B cell (primary cell): ENCODE measurements around the gene OASL. TPM values are rescaled to one million over a fixed set of nuclear protein-coding genes. Genes with fewer than 3 reads are reported as not detected.

Source experiments
- ATAC-seq: fragments of 200-7000 bp; cut with Tn5 transposase; one replicate; pipeline ENCODE4 v1.10.0; 2021; ENCODE audit warnings: low read depth, mild to moderate bottlenecking, moderate number of reproducible peaks, moderate library complexity
- CTCF ChIA-PET: fragments of 350-600 bp; sonication (Branson Sonifier 250); formaldehyde crosslinking; loops from one replicate; lab custom pipeline; 2021; ENCODE audit warnings: antibody characterized with exemption, inconsistent platforms; lab: Charles Lee
- POLR2A ChIA-PET: fragments of 350-600 bp; sonication (Branson Sonifier 250); formaldehyde crosslinking; loops from one replicate; lab custom pipeline; 2021; ENCODE audit warnings: antibody characterized with exemption; lab: Charles Lee
- DNase-seq: peaks from one replicate; pipeline ENCODE4 v3.0.0; 2013
- H2AFZ ChIP-seq: 2 replicates; pipeline ENCODE4 v1.6.1; 2012; ENCODE audit warnings: mild to moderate bottlenecking, low read depth, low read length; ENCODE audit not compliant: insufficient read depth, poor library complexity, severe bottlenecking
- H3K27ac ChIP-seq, 2 donors: 1 replicate in 1 of 2; 2 replicates in 1 of 2; pipeline ENCODE4 v1.5.1; 2012 to 2013; ENCODE audit warnings: low read length in 2 of 2, mild to moderate bottlenecking in 2 of 2, moderate library complexity in 1 of 2
- H3K27me3 ChIP-seq, 4 experiments: fragments of 200-600 bp in 1 of 4; sonication (generic) in 1 of 4; replicated peaks in 1 of 4; 1 replicate in 2 of 4; 2 replicates in 2 of 4; pipeline versions ENCODE4 v1.6.1 to v1.7.0; 2013 to 2016; ENCODE audit warnings: low read length in 3 of 4, mild to moderate bottlenecking in 2 of 4, mixed read lengths in 1 of 4, moderate library complexity in 1 of 4; ENCODE audit not compliant: insufficient read depth in 4 of 4, control insufficient read depth in 3 of 4; ENCODE audit errors: control extremely low read depth in 1 of 4
- H3K36me3 ChIP-seq, 2 experiments: replicated peaks in 1 of 2; 1 replicate in 1 of 2; 2 replicates in 1 of 2; pipeline versions ENCODE4 v1.6.1 to v1.7.1; 2013; ENCODE audit warnings: low read length in 1 of 2; ENCODE audit not compliant: insufficient read depth in 2 of 2, control insufficient read depth in 1 of 2; ENCODE audit errors: control extremely low read depth in 1 of 2, extremely low read depth in 1 of 2
- H3K4me1 ChIP-seq, 2 donors: fragments of 200-600 bp in 1 of 2; sonication (generic) in 1 of 2; 1 replicate in 1 of 2; 2 replicates in 1 of 2; pipeline versions ENCODE4 v1.5.1 to v1.6.1; 2013 to 2017; ENCODE audit warnings: low read length in 2 of 2; ENCODE audit not compliant: control insufficient read depth in 2 of 2, insufficient read depth in 2 of 2
- H3K4me2 ChIP-seq: replicated peaks from 2 replicates; pipeline ENCODE3; 2012; ENCODE audit warnings: mild to moderate bottlenecking, low read depth, low read length; ENCODE audit not compliant: poor library complexity, severe bottlenecking
- H3K4me3 ChIP-seq, 5 experiments: fragments of 200-600 bp in 1 of 5; sonication (generic) in 1 of 5; 1 replicate in 3 of 5; 2 replicates in 2 of 5; pipeline versions ENCODE4 v1.5.1 to v1.7.0; 2011 to 2016; ENCODE audit warnings: low read length in 4 of 5, mild to moderate bottlenecking in 4 of 5, low read depth in 2 of 5, control low read depth in 1 of 5, moderate library complexity in 1 of 5; ENCODE audit not compliant: insufficient read depth in 1 of 5; ENCODE audit errors: control extremely low read depth in 1 of 5, extremely low read depth in 1 of 5
- H3K79me2 ChIP-seq: fragments of 200-600 bp; sonication (generic); one replicate; pipeline ENCODE4 v1.6.0; 2016; ENCODE audit warnings: low read length; ENCODE audit not compliant: control insufficient read depth, insufficient read depth
- H3K9ac ChIP-seq: fragments of 200-600 bp; sonication (generic); 2 replicates; pipeline ENCODE4 v1.6.1; 2017; ENCODE audit warnings: mild to moderate bottlenecking, low read length, moderate library complexity
- H3K9me3 ChIP-seq, 3 donors: one replicate each; pipeline versions ENCODE4 v1.6.1 to v1.7.1; 2013; ENCODE audit warnings: low read length in 2 of 3; ENCODE audit not compliant: control insufficient read depth in 2 of 3, insufficient read depth in 1 of 3; ENCODE audit errors: control extremely low read depth in 1 of 3
- H4K20me1 ChIP-seq: 2 replicates; pipeline ENCODE4 v1.6.0; 2012; ENCODE audit warnings: mild to moderate bottlenecking, low read length; ENCODE audit not compliant: insufficient read depth, control insufficient read depth, poor library complexity, severe bottlenecking
- H3K27ac Mint-ChIP-seq: one replicate; pipeline ENCODE4 v1.8.0; 2021; ENCODE audit warnings: mixed read lengths
- H3K27me3 Mint-ChIP-seq: one replicate; pipeline ENCODE4 v1.8.0; 2021; ENCODE audit warnings: mixed read lengths
- H3K4me1 Mint-ChIP-seq: one replicate; pipeline ENCODE4 v1.8.0; 2021; ENCODE audit warnings: mixed read lengths
- H3K4me3 Mint-ChIP-seq: one replicate; pipeline ENCODE4 v1.8.0; 2021; ENCODE audit warnings: mixed read lengths
- H3K9me3 Mint-ChIP-seq: one replicate; pipeline ENCODE4 v1.8.0; 2022; ENCODE audit warnings: mixed read lengths; ENCODE audit not compliant: insufficient read depth
- CTCF ChIP-seq: fragments of 200-600 bp; IDR thresholded peaks from one replicate; pipeline ENCODE4 v1.8.0; 2022; ENCODE audit warnings: antibody characterized with exemption, mild to moderate bottlenecking
- EZH2 ChIP-seq: IDR thresholded peaks from 2 replicates; pipeline ENCODE4 v1.6.1; 2012; ENCODE audit warnings: borderline replicate concordance, low read depth, mild to moderate bottlenecking, moderate library complexity, low read length; ENCODE audit not compliant: insufficient read depth, poor library complexity, severe bottlenecking
- WGBS: methylation state at CpG from one replicate; pipeline ENCODE4 v1.1.5; 2013; ENCODE audit warnings: missing lambda C conversion rate; ENCODE audit not compliant: insufficient coverage; 5-methylcytosine and 5-hydroxymethylcytosine counted together
- intact Hi-C: fragments of 100-400 bp; cut with micrococcal nuclease; formaldehyde crosslinking; loops from one replicate; pipeline ENCODE4 v1.10.0; 2022
- polyA plus RNA-seq: library from polyadenylated mRNA; depleted of rRNA; stranded (reverse); fragments of >200 nt; gene quantifications from 2 replicates; pipeline ENCODE4 v1.2.3, GENCODE V29; 2012
- total RNA-seq, 2 donors: library from RNA; stranded (reverse); fragments of 120-200 nt in 1 of 2; gene quantifications; 1 replicate in 1 of 2; 2 replicates in 1 of 2; pipeline versions ENCODE4 v1.2.3 to v1.2.4, GENCODE V29; 2013 to 2022

Gene OASL
- total and polyA plus RNA-seq, 2 donors (not counting 1 experiment from before 2014, with no cell fraction given): 0.18 to 1.1 TPM

- Mint-ChIP-seq H3K27me3 (peaks cover 32% of the 10 kb centered on the region), H3K4me3 (no peak overlapping the region), H3K27ac (no peak overlapping the region), H3K9me3 (no peaks in the 10 kb centered on the region), H3K4me1 (peaks cover 20% of the 10 kb centered on the region)
- Histone ChIP-seq H3K4me2 (no peak overlapping the region), H3K9ac (no peak overlapping the region), H3K4me1 (peaks cover 20 to 22% of the 10 kb centered on the region in 2 donors), H3K4me3 (no peak overlapping the region), H2AFZ (no peak overlapping the region), H3K79me2 (no peaks in the 10 kb centered on the region), H3K36me3 (no peaks in the 10 kb centered on the region), H3K27me3 (peaks cover 0 to 51% (median 10%) of the 10 kb centered on the region in 4 experiments), H3K9me3 (peaks cover 0 to 9% (median 0%) of the 10 kb centered on the region in 3 donors), H4K20me1 (no peaks in the 10 kb centered on the region), H3K27ac (no peak overlapping the region)
- intact Hi-C loops: no loop called here
- no peak for TF ChIP-seq EZH2
- TF ChIP-seq CTCF: no peak
- WGBS: 100% methylated on average over 4 of the region's 9 CpGs
- DNase-seq: no peak
- no peak for ATAC-seq
- ChIA-PET POLR2A (no interaction called here), CTCF (no interaction called here)
These were observed 4.3 kb downstream of the OASL start for GRCh38 chr12:121034616-121035305.

- no peak overlapping the region for H3K27ac ChIP-seq
- no peak overlapping the region for H2AFZ ChIP-seq
- peaks cover 0 to 49% (median 10%) of the 10 kb centered on the region in 4 experiments for H3K27me3 ChIP-seq
These were observed 5.3 kb downstream of the OASL start for GRCh38 chr12:121033625-121034349.

More at GRCh38 chr12:121033625-121034349, 5.3 kb downstream of the OASL start:
- Histone ChIP-seq H3K4me3 (no peak overlapping the region), H4K20me1 (no peaks in the 10 kb centered on the region), H3K79me2 (no peaks in the 10 kb centered on the region), H3K9me3 (peaks cover 0 to 9% (median 0%) of the 10 kb centered on the region in 3 donors), H3K4me2 (no peak overlapping the region), H3K4me1 (peaks cover 16 to 17% of the 10 kb centered on the region in 2 donors), H3K36me3 (no peaks in the 10 kb centered on the region), H3K9ac (no peak overlapping the region)
- TF ChIP-seq CTCF (no peak), EZH2 (no peak)
- intact Hi-C loops: no loop called here
- DNase-seq (no peak), ATAC-seq (no peak)
- ChIA-PET POLR2A (no interaction called here), CTCF (no interaction called here)
- Mint-ChIP-seq H3K4me3 (no peak overlapping the region), H3K27me3 (peaks cover 27% of the 10 kb centered on the region), H3K4me1 (peaks cover 15% of the 10 kb centered on the region), H3K9me3 (no peaks in the 10 kb centered on the region), H3K27ac (no peak overlapping the region)
- 80% methylated on average over 2 of the region's 10 CpGs for WGBS
